KMS-11 (cell line): ENCODE results near the gene SDHB.

Experiments used
- H2AFZ ChIP-seq: fragments of 200-600 bp; sonication (generic); 2 replicates; pipeline ENCODE4 v1.6.1; 2016; ENCODE audit warnings: antibody characterized with exemption, mixed run types, low read depth
- H3K27ac ChIP-seq: fragments of 200-600 bp; sonication (generic); 2 replicates; pipeline ENCODE4 v1.6.1; 2016; ENCODE audit warnings: mild to moderate bottlenecking, mixed run types
- H3K27me3 ChIP-seq: fragments of 200-600 bp; sonication (generic); 2 replicates; pipeline ENCODE4 v1.6.1; 2017; ENCODE audit warnings: mild to moderate bottlenecking, low read depth, mixed run types, moderate library complexity; ENCODE audit not compliant: insufficient read depth
- H3K36me3 ChIP-seq: fragments of 200-600 bp; sonication (generic); 2 replicates; pipeline ENCODE4 v1.6.1; 2017; ENCODE audit warnings: mild to moderate bottlenecking, mixed run types; ENCODE audit not compliant: insufficient read depth
- H3K4me1 ChIP-seq: fragments of 200-600 bp; sonication (generic); 2 replicates; pipeline ENCODE4 v1.6.1; 2016; ENCODE audit warnings: mild to moderate bottlenecking, low read depth, mixed run types; ENCODE audit not compliant: poor library complexity, severe bottlenecking
- H3K4me2 ChIP-seq: fragments of 200-600 bp; sonication (generic); 2 replicates; pipeline ENCODE4 v1.7.0; 2016; ENCODE audit warnings: mild to moderate bottlenecking, mixed run types
- H3K4me3 ChIP-seq: fragments of 200-600 bp; sonication (generic); IDR thresholded peaks from 2 replicates; pipeline ENCODE4 v1.6.1; 2017; ENCODE audit warnings: low read depth, low read length, mixed read lengths; ENCODE audit not compliant: insufficient read depth
- H3K79me2 ChIP-seq: fragments of 200-600 bp; sonication (generic); 2 replicates; pipeline ENCODE4 v1.6.1; 2016; ENCODE audit warnings: low read depth, mixed run types; ENCODE audit not compliant: insufficient read depth
- H3K9ac ChIP-seq: fragments of 200-600 bp; sonication (generic); 2 replicates; pipeline ENCODE4 v1.6.1; 2016; ENCODE audit warnings: mild to moderate bottlenecking, mixed run types
- H4K20me1 ChIP-seq: fragments of 200-600 bp; sonication (generic); 2 replicates; pipeline ENCODE4 v1.6.1; 2016; ENCODE audit warnings: mild to moderate bottlenecking, mixed run types; ENCODE audit not compliant: insufficient read depth
- TF ChIP-seq, protein P1 (sequence below): fragments of 200-600 bp; sonication (generic); conservative IDR thresholded peaks from 2 replicates; pipeline ENCODE4 v1.6.1; 2017; ENCODE audit warnings: low read depth, mild to moderate bottlenecking, antibody characterized with exemption, low read length, moderate library complexity, mixed read lengths

SDHB gene

DNA sequence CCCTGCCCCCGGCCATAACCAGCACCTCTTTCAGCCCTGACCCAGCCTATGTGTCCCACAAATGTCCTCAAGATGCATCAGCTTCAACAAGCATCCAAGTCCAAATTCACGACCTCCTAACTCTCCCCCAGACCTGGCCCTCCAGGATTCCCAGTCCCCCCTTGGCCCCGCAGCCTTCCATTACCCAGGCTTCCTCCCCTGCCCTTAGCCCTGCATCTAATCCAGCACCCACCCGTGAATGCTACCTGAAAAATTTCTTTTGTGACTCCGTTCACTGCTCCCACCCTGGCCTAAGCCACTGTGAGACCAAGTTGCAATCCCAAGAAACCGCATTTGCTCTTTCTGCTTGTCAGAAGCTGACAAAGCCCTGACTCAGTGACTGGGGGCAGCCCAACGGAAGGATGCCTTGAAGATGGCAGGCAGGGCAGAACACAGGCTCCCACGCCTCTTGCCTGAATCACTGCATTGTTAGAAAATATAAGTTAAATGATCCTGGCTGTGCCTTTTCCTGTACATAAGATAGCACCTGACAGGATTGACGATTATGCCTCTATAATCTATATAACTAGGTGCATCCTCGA is 72.5 kb downstream of the SDHB start:
- no peaks in the 10 kb centered on the region for H3K4me1 ChIP-seq
- no peaks in the 10 kb centered on the region for H4K20me1 ChIP-seq
- no peaks in the 10 kb centered on the region for H3K27me3 ChIP-seq
- H3K27ac ChIP-seq, result no peak overlapping the region
- TF ChIP-seq, protein P1, sequence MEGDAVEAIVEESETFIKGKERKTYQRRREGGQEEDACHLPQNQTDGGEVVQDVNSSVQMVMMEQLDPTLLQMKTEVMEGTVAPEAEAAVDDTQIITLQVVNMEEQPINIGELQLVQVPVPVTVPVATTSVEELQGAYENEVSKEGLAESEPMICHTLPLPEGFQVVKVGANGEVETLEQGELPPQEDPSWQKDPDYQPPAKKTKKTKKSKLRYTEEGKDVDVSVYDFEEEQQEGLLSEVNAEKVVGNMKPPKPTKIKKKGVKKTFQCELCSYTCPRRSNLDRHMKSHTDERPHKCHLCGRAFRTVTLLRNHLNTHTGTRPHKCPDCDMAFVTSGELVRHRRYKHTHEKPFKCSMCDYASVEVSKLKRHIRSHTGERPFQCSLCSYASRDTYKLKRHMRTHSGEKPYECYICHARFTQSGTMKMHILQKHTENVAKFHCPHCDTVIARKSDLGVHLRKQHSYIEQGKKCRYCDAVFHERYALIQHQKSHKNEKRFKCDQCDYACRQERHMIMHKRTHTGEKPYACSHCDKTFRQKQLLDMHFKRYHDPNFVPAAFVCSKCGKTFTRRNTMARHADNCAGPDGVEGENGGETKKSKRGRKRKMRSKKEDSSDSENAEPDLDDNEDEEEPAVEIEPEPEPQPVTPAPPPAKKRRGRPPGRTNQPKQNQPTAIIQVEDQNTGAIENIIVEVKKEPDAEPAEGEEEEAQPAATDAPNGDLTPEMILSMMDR, result no peak
- no peak overlapping the region for H3K9ac ChIP-seq
- no peak overlapping the region for H3K4me3 ChIP-seq
- H2AFZ ChIP-seq, result no peak overlapping the region
- H3K4me2 ChIP-seq, result no peak overlapping the region
- no peaks in the 10 kb centered on the region for H3K79me2 ChIP-seq
- H3K36me3 ChIP-seq, result no peaks in the 10 kb centered on the region

DNA sequence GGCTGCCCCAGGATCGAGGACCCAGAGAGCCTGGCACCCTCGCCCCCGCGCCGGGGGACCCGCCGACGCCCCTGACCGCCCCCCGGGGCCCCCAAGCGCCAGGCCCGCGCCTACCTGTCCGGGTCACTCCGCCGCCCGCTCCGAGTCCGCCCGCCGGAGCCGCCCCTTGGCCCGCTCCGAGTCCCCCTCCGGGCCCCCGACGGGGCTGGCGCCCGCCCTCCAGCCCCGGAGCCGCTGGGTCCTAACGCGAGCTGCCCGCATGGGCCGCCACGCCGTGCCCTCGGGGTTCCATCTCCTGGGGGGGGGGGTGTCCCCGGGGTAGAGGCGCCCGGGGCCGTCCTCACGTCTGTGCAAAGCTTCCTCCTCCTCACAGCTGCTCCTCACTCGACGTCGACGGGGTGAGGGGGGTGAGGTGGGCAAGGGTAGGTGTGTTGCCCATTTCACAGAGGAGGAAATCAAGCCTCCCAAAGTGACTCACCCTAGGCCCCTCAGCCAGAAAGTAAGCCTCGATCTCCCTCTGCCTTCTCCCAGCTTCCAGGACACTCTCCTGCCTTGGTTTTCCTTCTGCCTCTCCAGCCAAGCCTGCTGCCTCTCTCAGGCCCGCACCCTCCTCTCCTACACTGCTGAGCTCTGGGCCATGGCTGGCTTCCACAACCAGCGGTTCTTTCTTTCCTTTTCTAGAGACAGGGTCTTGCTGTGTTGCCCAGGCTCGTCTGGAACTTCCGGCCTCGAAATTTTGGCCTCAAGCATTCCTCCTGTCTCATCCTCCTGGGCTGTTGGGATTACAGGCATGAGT is 73.2 kb downstream of the SDHB start, which contains the start of gene MFAP2:
MFAP2 (minus strand) TSS at position 148 of the 796 bp plus-strand sequence. CDS start 2,347 bp downstream, outside the sequence.
- Histone ChIP-seq H3K4me1 (no peaks in the 10 kb centered on the region), H3K79me2 (no peaks in the 10 kb centered on the region), H2AFZ (no peak within 1 kb of the TSS), H3K27me3 (no peaks in the 10 kb centered on the region), H3K9ac (no peak within 1 kb of the TSS), H3K4me3 (no peak within 1 kb of the TSS), H4K20me1 (no peaks in the 10 kb centered on the region), H3K4me2 (no peak within 1 kb of the TSS), H3K27ac (no peak within 1 kb of the TSS), H3K36me3 (no peaks in the 10 kb centered on the region)
- TF ChIP-seq, protein P1, result no peak

DNA sequence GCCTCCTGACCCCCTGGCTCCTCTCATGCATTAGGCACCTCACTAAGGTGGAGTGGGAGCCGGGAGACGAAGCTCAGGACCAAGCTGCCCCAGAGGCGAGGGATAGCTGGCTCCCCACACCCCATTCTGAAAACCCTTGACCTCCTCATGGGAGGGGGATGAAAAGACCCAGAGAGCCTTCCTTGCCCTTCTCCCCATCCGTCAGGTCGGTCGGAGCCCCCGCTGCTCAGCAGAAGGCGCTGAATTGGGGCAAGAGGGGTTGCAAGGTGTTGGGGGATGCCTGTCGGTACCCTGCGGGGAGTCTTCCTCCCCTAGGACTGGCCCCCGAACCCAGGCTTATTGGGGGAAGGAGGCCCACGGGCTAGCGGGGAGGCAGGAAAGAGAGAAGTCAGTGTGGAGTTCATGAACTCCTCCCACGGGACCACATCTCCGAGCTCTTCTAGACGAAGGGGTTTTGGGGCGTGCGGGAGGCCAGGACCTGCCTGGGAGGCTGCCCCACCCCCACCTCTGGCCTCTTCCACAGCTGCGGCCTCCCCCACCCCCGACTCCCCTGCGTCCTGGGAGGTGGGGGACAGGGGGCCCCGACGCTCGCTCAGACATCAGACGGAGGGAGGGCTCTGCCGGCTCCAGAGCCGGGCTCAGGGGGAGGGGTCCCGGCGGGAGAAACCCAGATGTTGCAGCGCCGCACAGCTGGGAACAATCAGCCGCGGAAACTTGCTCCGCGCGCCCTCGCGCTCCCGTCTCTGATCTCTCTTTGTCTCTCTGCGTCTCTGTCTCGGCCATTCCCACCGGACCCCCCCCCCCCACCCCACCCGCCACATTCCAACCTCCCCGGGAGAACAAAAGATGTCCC is 74.1 kb downstream of the SDHB start:
- H3K27ac ChIP-seq, result no peak overlapping the region
- H3K4me2 ChIP-seq, result no peak overlapping the region
- H3K36me3 ChIP-seq, result no peaks in the 10 kb centered on the region
- H2AFZ ChIP-seq, result no peak overlapping the region
- TF ChIP-seq, protein P1, result no peak
- H3K4me1 ChIP-seq, result no peaks in the 10 kb centered on the region
- no peak overlapping the region for H3K9ac ChIP-seq
- no peaks in the 10 kb centered on the region for H3K79me2 ChIP-seq
- H3K4me3 ChIP-seq, result no peak overlapping the region
- no peaks in the 10 kb centered on the region for H4K20me1 ChIP-seq
- H3K27me3 ChIP-seq, result no peaks in the 10 kb centered on the region

DNA sequence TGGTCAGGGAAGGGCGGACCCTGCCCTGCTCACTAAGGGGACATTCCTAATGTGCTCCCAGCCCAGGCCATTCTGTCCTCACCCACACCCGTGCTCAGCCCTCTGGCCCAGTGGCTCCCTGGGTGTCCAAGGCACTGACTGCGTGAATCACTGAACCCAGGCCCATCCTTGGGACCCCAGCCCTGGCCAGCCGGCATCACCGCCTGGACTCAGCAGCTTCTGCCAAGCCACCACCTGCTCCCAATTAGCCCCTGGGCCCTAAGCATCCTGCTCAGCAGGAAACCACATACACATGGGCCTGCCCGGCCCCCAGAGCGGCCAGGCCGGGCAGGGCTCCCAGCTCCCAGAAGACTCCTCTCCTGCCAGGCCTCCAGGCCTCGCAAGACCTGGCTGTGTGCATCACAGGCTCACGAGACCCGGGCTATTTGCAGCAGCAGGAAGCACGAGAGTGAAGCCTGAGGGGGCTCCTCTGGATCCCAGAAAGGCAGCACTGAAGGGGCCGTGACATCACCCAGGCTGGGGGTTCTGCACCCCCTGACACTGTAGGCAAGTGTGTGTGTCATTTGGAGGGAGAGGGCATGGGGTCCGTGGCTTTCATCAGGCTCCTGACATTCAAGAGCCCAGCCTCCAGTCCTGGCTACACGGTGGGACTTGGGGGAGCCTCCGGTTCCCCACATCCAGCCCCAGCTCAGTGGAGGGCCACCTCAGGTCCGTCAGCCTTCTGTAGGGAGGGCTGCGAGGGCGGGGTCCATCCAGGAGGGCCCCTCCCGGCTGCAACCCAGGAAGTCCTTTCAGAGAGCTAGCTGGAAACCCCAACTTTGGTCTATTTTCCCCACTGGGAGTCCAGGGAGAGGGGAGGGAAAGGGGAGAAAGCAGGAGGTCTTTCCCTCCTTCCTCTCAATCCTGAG is 75.0 kb downstream of the SDHB start:
- Histone ChIP-seq H3K27me3 (no peaks in the 10 kb centered on the region), H3K9ac (no peak overlapping the region), H3K27ac (no peak overlapping the region), H3K4me1 (no peaks in the 10 kb centered on the region), H3K4me2 (no peak overlapping the region), H4K20me1 (no peaks in the 10 kb centered on the region), H3K79me2 (no peaks in the 10 kb centered on the region), H2AFZ (no peak overlapping the region), H3K4me3 (no peak overlapping the region), H3K36me3 (no peaks in the 10 kb centered on the region)
- TF ChIP-seq, protein P1, result no peak
